Measurements from ENCODE around the gene NPL. TPM values are rescaled to one million over a fixed set of nuclear protein-coding genes. Genes with fewer than 3 reads are reported as not detected.

The NPL gene
- total and polyA plus RNA-seq, 9 of the 15 experiments (the other 6 are each of a cell fraction or from before 2014, with no cell fraction given) = 9.9 to 22.3 (median 14.2) TPM

DNA sequence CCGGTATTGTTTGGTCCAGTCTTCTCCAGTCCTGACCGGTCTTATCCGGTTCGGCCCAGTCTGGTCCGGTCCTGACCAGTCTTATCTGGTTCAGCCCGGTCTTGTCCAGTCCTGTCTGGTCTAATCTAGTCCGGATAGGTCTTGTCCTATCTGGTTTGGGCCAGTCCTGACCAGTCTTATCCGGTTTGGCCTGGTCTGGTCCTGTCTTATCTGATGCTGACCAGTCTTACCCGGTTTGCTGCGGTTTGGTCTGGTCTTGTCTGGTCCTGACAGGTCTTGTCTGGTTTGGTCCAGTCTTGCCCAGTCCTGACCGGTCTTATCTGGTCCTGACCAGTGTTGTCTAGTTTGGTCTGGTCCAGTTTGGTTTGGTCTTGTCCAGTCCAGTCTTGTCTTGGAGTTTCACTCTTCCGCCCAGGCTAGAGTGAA, 79.7 kb downstream of the NPL start (continued):
- TF ChIP-seq XRCC4 (IDR thresholded peaks at IDR 0.05; ENCODE audit: extremely low read depth, insufficient read depth, insufficient read length) (no peak), MAX (CRISPR knock-in tag; IDR thresholded peaks at IDR 0.05) (0 out of 2 replicates have a peak, but pooled peaks have one; percentile 41), ZSCAN29 (IDR thresholded peaks at IDR 0.05) (no peak), EP300 (IDR thresholded peaks at IDR 0.05; ENCODE audit: low read length) (peak; percentile 35; the same call in 1 of the 2 replicates), SAP30 (IDR thresholded peaks at IDR 0.05; ENCODE audit: borderline replicate concordance, insufficient read depth, low read depth, low read length, poor library complexity, severe bottlenecking) (no peak), ZNF431 (CRISPR knock-in tag; IDR thresholded peaks at IDR 0.05) (0 out of 2 replicates have a peak, but pooled peaks have one; percentile 10)
- TF ChIP-seq, protein P1, sequence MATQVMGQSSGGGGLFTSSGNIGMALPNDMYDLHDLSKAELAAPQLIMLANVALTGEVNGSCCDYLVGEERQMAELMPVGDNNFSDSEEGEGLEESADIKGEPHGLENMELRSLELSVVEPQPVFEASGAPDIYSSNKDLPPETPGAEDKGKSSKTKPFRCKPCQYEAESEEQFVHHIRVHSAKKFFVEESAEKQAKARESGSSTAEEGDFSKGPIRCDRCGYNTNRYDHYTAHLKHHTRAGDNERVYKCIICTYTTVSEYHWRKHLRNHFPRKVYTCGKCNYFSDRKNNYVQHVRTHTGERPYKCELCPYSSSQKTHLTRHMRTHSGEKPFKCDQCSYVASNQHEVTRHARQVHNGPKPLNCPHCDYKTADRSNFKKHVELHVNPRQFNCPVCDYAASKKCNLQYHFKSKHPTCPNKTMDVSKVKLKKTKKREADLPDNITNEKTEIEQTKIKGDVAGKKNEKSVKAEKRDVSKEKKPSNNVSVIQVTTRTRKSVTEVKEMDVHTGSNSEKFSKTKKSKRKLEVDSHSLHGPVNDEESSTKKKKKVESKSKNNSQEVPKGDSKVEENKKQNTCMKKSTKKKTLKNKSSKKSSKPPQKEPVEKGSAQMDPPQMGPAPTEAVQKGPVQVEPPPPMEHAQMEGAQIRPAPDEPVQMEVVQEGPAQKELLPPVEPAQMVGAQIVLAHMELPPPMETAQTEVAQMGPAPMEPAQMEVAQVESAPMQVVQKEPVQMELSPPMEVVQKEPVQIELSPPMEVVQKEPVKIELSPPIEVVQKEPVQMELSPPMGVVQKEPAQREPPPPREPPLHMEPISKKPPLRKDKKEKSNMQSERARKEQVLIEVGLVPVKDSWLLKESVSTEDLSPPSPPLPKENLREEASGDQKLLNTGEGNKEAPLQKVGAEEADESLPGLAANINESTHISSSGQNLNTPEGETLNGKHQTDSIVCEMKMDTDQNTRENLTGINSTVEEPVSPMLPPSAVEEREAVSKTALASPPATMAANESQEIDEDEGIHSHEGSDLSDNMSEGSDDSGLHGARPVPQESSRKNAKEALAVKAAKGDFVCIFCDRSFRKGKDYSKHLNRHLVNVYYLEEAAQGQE (IDR thresholded peaks at IDR 0.05; ENCODE audit: borderline replicate concordance) = peak; percentile 100
- TF ChIP-seq, protein P1 (CRISPR knock-in tag; IDR thresholded peaks at IDR 0.05; ENCODE audit: low read depth) = no peak
- TF ChIP-seq, protein P2, sequence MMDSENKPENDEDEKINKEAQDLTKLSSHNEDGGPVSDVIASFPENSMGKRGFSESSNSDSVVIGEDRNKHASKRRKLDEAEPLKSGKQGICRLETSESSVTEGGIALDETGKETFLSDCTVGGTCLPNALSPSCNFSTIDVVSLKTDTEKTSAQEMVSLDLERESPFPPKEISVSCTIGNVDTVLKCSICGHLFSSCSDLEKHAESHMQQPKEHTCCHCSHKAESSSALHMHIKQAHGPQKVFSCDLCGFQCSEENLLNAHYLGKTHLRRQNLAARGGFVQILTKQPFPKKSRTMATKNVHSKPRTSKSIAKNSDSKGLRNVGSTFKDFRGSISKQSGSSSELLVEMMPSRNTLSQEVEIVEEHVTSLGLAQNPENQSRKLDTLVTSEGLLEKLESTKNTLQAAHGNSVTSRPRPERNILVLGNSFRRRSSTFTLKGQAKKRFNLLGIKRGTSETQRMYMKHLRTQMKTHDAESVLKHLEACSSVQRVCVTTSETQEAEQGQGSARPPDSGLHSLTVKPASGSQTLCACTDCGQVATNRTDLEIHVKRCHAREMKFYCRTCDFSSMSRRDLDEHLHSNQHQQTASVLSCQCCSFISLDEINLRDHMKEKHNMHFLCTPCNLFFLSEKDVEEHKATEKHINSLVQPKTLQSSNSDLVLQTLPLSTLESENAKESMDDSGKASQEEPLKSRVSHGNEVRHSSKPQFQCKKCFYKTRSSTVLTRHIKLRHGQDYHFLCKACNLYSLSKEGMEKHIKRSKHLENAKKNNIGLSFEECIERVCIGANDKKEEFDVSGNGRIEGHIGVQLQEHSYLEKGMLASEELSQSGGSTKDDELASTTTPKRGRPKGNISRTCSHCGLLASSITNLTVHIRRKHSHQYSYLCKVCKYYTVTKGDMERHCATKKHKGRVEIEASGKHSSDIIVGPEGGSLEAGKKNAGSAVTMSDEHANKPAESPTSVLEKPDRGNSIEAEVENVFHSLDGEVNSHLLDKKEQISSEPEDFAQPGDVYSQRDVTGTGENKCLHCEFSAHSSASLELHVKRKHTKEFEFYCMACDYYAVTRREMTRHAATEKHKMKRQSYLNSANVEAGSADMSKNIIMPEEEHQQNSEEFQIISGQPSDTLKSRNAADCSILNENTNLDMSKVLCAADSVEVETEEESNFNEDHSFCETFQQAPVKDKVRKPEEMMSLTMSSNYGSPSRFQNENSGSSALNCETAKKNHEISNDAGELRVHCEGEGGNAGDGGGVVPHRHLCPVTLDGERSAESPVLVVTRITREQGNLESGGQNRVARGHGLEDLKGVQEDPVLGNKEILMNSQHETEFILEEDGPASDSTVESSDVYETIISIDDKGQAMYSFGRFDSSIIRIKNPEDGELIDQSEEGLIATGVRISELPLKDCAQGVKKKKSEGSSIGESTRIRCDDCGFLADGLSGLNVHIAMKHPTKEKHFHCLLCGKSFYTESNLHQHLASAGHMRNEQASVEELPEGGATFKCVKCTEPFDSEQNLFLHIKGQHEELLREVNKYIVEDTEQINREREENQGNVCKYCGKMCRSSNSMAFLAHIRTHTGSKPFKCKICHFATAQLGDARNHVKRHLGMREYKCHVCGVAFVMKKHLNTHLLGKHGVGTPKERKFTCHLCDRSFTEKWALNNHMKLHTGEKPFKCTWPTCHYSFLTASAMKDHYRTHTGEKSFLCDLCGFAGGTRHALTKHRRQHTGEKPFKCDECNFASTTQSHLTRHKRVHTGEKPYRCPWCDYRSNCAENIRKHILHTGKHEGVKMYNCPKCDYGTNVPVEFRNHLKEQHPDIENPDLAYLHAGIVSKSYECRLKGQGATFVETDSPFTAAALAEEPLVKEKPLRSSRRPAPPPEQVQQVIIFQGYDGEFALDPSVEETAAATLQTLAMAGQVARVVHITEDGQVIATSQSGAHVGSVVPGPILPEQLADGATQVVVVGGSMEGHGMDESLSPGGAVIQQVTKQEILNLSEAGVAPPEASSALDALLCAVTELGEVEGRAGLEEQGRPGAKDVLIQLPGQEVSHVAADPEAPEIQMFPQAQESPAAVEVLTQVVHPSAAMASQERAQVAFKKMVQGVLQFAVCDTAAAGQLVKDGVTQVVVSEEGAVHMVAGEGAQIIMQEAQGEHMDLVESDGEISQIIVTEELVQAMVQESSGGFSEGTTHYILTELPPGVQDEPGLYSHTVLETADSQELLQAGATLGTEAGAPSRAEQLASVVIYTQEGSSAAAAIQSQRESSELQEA (IDR thresholded peaks at IDR 0.05; ENCODE audit: low read depth) = peak; percentile 43; the same call in 1 of the 2 replicates

All from K562 (cell line).